ENCODE measurements around the gene PROM1. TPM values are rescaled to one million over a fixed set of nuclear protein-coding genes. Genes with fewer than 3 reads are reported as not detected.

The PROM1 gene
- polyA plus RNA-seq, 3 donors = not detected

DNA sequence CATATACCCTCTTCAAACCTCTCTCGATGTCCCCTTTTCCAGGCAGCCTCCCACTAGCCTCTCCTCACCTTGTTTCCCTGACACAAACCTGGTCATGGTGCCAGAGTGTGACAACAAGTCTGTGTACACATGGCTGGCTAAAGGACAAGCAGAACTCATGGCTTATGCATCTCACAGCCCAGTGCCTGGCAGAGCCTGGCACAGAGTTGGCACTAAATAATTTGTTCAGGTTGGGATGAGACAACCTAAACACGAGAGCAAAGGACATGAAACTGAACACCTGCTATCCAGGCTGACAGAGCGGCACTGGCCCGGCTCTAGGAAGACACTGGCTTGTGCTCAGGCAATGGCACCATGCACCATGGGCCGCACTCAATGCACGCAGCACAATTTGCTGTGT, 72.7 kb downstream of the PROM1 start:
- WGBS (ENCODE audit: insufficient coverage) = 97% methylated on average over 4 of the region's 6 CpGs
- Mint-ChIP-seq H3K9me3 (no peaks in the 10 kb centered on the region), H3K27me3 (ENCODE audit: low read depth in 3 of 3) (peaks cover 0 to 1% (median 0%) of the 10 kb centered on the region in 3 donors), H3K4me1 (no peaks in the 10 kb centered on the region), H3K27ac (peak overlapping the region in 2 of 7 donors; percentile 43 to 78), H3K36me3 (no peaks in the 10 kb centered on the region), H3K4me3 (no peak overlapping the region)
- Histone ChIP-seq H3K9ac (ENCODE audit: insufficient read depth, low read length, poor library complexity, severe bottlenecking) (no peak overlapping the region), H3K4me1 (ENCODE audit: control insufficient read depth in 1 of 2, insufficient read depth in 2 of 2, low read length in 2 of 2) (no peaks in the 10 kb centered on the region), H4K20me1 (ENCODE audit: insufficient read depth, low read length) (no peaks in the 10 kb centered on the region), H3K27me3 (ENCODE audit: control insufficient read depth in 2 of 2, insufficient read depth in 2 of 2, low read length in 2 of 2) (no peaks in the 10 kb centered on the region), H3K9me3 (replicated peaks in 1 of 2; ENCODE audit: control insufficient read depth in 1 of 2, insufficient read depth in 1 of 2, low read length in 2 of 2) (no peaks in the 10 kb centered on the region), H3K79me2 (ENCODE audit: insufficient read depth, low read length) (no peaks in the 10 kb centered on the region), H3K27ac (ENCODE audit: low read depth in 1 of 2, low read length in 2 of 2) (no peak overlapping the region), H3K4me3 (replicated peaks in 1 of 3; ENCODE audit: low read depth in 2 of 3, low read length in 3 of 3) (no peak overlapping the region), H3K4me2 (replicated peaks; ENCODE audit: extremely low read depth, low read length, poor library complexity, severe bottlenecking) (no peak overlapping the region), H2AFZ (ENCODE audit: insufficient read depth, low read depth, low read length, poor library complexity, severe bottlenecking) (no peak overlapping the region), H3K36me3 (replicated peaks in 1 of 2; ENCODE audit: control insufficient read depth in 1 of 2, insufficient read depth in 2 of 2, low read length in 2 of 2) (no peaks in the 10 kb centered on the region)
- intact Hi-C loops (cut with micrococcal nuclease) = no loop called here
- TF ChIP-seq, protein P1, sequence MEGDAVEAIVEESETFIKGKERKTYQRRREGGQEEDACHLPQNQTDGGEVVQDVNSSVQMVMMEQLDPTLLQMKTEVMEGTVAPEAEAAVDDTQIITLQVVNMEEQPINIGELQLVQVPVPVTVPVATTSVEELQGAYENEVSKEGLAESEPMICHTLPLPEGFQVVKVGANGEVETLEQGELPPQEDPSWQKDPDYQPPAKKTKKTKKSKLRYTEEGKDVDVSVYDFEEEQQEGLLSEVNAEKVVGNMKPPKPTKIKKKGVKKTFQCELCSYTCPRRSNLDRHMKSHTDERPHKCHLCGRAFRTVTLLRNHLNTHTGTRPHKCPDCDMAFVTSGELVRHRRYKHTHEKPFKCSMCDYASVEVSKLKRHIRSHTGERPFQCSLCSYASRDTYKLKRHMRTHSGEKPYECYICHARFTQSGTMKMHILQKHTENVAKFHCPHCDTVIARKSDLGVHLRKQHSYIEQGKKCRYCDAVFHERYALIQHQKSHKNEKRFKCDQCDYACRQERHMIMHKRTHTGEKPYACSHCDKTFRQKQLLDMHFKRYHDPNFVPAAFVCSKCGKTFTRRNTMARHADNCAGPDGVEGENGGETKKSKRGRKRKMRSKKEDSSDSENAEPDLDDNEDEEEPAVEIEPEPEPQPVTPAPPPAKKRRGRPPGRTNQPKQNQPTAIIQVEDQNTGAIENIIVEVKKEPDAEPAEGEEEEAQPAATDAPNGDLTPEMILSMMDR (IDR thresholded peaks at IDR 0.05) = no peak
- DNase-seq = no peak

DNA sequence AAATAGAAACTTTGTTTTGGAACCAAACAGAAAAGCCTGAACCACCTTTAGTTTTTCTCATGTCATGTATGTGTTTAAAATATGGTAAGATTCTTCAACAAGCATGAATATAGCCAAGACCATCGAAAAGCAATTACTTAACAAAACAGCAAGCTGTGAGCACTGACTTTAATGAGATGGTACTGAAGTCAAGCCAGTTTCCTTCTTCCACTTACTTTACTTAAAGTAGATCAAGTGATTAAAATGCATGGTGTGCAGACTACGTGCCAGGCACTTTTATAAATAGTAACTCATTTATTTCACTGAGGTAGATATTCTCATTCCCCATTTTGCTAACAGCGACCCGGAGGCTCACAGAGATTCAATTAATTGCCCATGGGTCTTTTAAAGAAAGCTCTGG, 74.7 kb downstream of the PROM1 start:
- Histone ChIP-seq H3K27me3 (ENCODE audit: control insufficient read depth in 2 of 2, insufficient read depth in 2 of 2, low read length in 2 of 2) (no peaks in the 10 kb centered on the region), H3K27ac (ENCODE audit: low read depth in 1 of 2, low read length in 2 of 2) (no peak overlapping the region), H3K9me3 (replicated peaks in 1 of 2; ENCODE audit: control insufficient read depth in 1 of 2, insufficient read depth in 1 of 2, low read length in 2 of 2) (no peaks in the 10 kb centered on the region), H3K79me2 (ENCODE audit: insufficient read depth, low read length) (no peaks in the 10 kb centered on the region), H3K4me2 (replicated peaks; ENCODE audit: extremely low read depth, low read length, poor library complexity, severe bottlenecking) (no peak overlapping the region), H4K20me1 (ENCODE audit: insufficient read depth, low read length) (no peaks in the 10 kb centered on the region), H2AFZ (ENCODE audit: insufficient read depth, low read depth, low read length, poor library complexity, severe bottlenecking) (no peak overlapping the region), H3K9ac (ENCODE audit: insufficient read depth, low read length, poor library complexity, severe bottlenecking) (no peak overlapping the region), H3K36me3 (replicated peaks in 1 of 2; ENCODE audit: control insufficient read depth in 1 of 2, insufficient read depth in 2 of 2, low read length in 2 of 2) (no peaks in the 10 kb centered on the region), H3K4me3 (replicated peaks in 1 of 3; ENCODE audit: low read depth in 2 of 3, low read length in 3 of 3) (no peak overlapping the region), H3K4me1 (ENCODE audit: control insufficient read depth in 1 of 2, insufficient read depth in 2 of 2, low read length in 2 of 2) (no peaks in the 10 kb centered on the region)
- Mint-ChIP-seq H3K4me1 (no peaks in the 10 kb centered on the region), H3K36me3 (no peaks in the 10 kb centered on the region), H3K9me3 (no peaks in the 10 kb centered on the region), H3K4me3 (no peak overlapping the region), H3K27me3 (ENCODE audit: low read depth in 3 of 3) (peaks cover 0 to 1% (median 0%) of the 10 kb centered on the region in 3 donors), H3K27ac (no peak overlapping the region)
- intact Hi-C loops (cut with micrococcal nuclease) = loop anchor here in 1 of 2 donors (10.0 kb wide), 1 partner anchor 204 kb away; no protein-coding TSS in a partner anchor
- 100% methylated on average over 2 of the region's 4 CpGs for WGBS (ENCODE audit: insufficient coverage)
- no peak for DNase-seq
- TF ChIP-seq, protein P1 (IDR thresholded peaks at IDR 0.05) = no peak

Measured in CD14-positive monocyte (primary cell).